K562 (cell line): ENCODE measurements around the gene ADRA1B. TPM values are rescaled to one million over a fixed set of nuclear protein-coding genes. Genes with fewer than 3 reads are reported as not detected.

Experiments
- polyA plus RNA-seq, 8 experiments: library from polyadenylated mRNA; depleted of rRNA in 4 of 8; stranded (reverse) in 5 of 8; unstranded in 3 of 8; fragments of >200 nt; fragmentation: Nextera tagmentation in 2 of 8; fragmentation: Illumina TruSeq in 1 of 8; extraction: Ambion mirVana in 2 of 8; extraction: Trizol in 1 of 8; gene quantifications; 2 replicates each; pipeline versions ENCODE4 v1.2.1 to v1.2.3, GENCODE V29; 2011 to 2014; ENCODE audit warnings: inconsistent platforms in 1 of 8, missing spikeins in 1 of 8
- small RNA-seq: library from RNA; depleted of rRNA; stranded (forward); fragments of <200 nt; gene quantifications from one replicate; pipeline ENCODE3, GENCODE V24; 2014
- total RNA-seq, 7 experiments: library from RNA; depleted of rRNA in 6 of 7; stranded (reverse); fragments of >200 nt in 6 of 7; fragmentation: Illumina TruSeq in 2 of 7; extraction: Trizol in 2 of 7; gene quantifications; 2 replicates each; pipeline versions ENCODE4 v1.2.1 to v1.2.3, GENCODE V29; 2011 to 2021; ENCODE audit warnings: low replicate concordance in 1 of 7

ADRA1B gene
- total and polyA plus RNA-seq, 9 of the 15 experiments (the other 6 are each of a cell fraction or from before 2014, with no cell fraction given) = not detected

Small RNAs within 50 kb of the gene (small RNA-seq; reads per million reads assigned to genes)
- gene RF00019 = not detected

Other genes starting within 250 kb of the ADRA1B start
- gene TTC1, start 92.7 kb downstream of the ADRA1B start, total RNA-seq (2014; rRNA removed) = 60.5 and 66.3 TPM in 2 replicates
- gene TTC1, start 92.7 kb downstream of the ADRA1B start, total RNA-seq (2014; rRNA removed; fragmentation: Illumina TruSeq; extraction: Trizol) = 83.0 and 97.2 TPM in 2 replicates
- gene TTC1, start 92.7 kb downstream of the ADRA1B start, total RNA-seq (2015; rRNA removed; fragmentation: Illumina TruSeq; extraction: Trizol) = 78.8 and 87.7 TPM in 2 replicates
- 52.6 and 55.0 TPM in 2 replicates for gene TTC1, start 92.7 kb downstream of the ADRA1B start, total RNA-seq (2021)
- 35.3 and 51.9 TPM in 2 replicates for gene TTC1, start 92.7 kb downstream of the ADRA1B start, polyA plus RNA-seq (2011; rRNA removed)
- 109 and 130 TPM in 2 replicates for gene TTC1, start 92.7 kb downstream of the ADRA1B start, polyA plus RNA-seq (2014; fragmentation: Illumina TruSeq; extraction: Trizol)
- gene TTC1, start 92.7 kb downstream of the ADRA1B start, polyA plus RNA-seq (2014; fragmentation: Nextera tagmentation; extraction: Ambion mirVana) = 100 to 1,000 TPM; 121 to 173 TPM
- 83.3 and 98.4 TPM in 2 replicates for gene TTC1, start 92.7 kb downstream of the ADRA1B start, polyA plus RNA-seq (2014; rRNA removed)
- gene PWWP2A, start 203.0 kb downstream of the ADRA1B start, total RNA-seq (2014; rRNA removed) = 11.1 and 16.2 TPM in 2 replicates
- 16.7 and 17.2 TPM in 2 replicates for gene PWWP2A, start 203.0 kb downstream of the ADRA1B start, total RNA-seq (2014; rRNA removed; fragmentation: Illumina TruSeq; extraction: Trizol)
- 15.4 and 16.7 TPM in 2 replicates for gene PWWP2A, start 203.0 kb downstream of the ADRA1B start, total RNA-seq (2015; rRNA removed; fragmentation: Illumina TruSeq; extraction: Trizol)
- 18.2 and 18.6 TPM in 2 replicates for gene PWWP2A, start 203.0 kb downstream of the ADRA1B start, total RNA-seq (2021)
- gene PWWP2A, start 203.0 kb downstream of the ADRA1B start, polyA plus RNA-seq (2011; rRNA removed) = 14.6 and 15.6 TPM in 2 replicates
- gene PWWP2A, start 203.0 kb downstream of the ADRA1B start, polyA plus RNA-seq (2014; fragmentation: Illumina TruSeq; extraction: Trizol) = 15.7 and 26.3 TPM in 2 replicates
- gene PWWP2A, start 203.0 kb downstream of the ADRA1B start, polyA plus RNA-seq (2014; fragmentation: Nextera tagmentation; extraction: Ambion mirVana) = 1 to 10 TPM; 2.7 to 3.6 TPM
- 11.0 and 12.7 TPM in 2 replicates for gene PWWP2A, start 203.0 kb downstream of the ADRA1B start, polyA plus RNA-seq (2014; rRNA removed)